Activated CD4-positive, alpha-beta T cell treated with anti-CD3 and anti-CD28 coated beads for 36 hours (primary cell): ENCODE results near the gene CUX1. TPM values are rescaled to one million over a fixed set of nuclear protein-coding genes. Genes with fewer than 3 reads are reported as not detected.

Experiments
- ATAC-seq: fragments of 200-7000 bp; cut with Tn5 transposase; one replicate; pipeline ENCODE4 v1.10.0; 2021; ENCODE audit warnings: mild to moderate bottlenecking, moderate library complexity
- CTCF ChIA-PET: fragments of 350-600 bp; sonication (Branson Sonifier 250); formaldehyde crosslinking; loops from one replicate; lab custom pipeline; 2021; ENCODE audit warnings: antibody characterized with exemption; lab: Charles Lee
- POLR2A ChIA-PET: fragments of 350-600 bp; sonication (Branson Sonifier 250); formaldehyde crosslinking; loops from one replicate; lab custom pipeline; 2021; ENCODE audit warnings: antibody characterized with exemption, inconsistent platforms; lab: Charles Lee
- DNase-seq: peaks from one replicate; pipeline ENCODE4 v3.0.0-alpha.2; 2020
- H3K27ac Mint-ChIP-seq: one replicate; pipeline ENCODE4 v1.8.0; 2021; ENCODE audit warnings: mixed read lengths
- H3K27me3 Mint-ChIP-seq: one replicate; pipeline ENCODE4 v1.8.0; 2021; ENCODE audit warnings: mixed read lengths
- H3K36me3 Mint-ChIP-seq: one replicate; pipeline ENCODE4 v1.8.0; 2021; ENCODE audit warnings: low read depth, mixed read lengths
- H3K4me1 Mint-ChIP-seq: one replicate; pipeline ENCODE4 v1.8.0; 2021; ENCODE audit warnings: mixed read lengths
- H3K4me3 Mint-ChIP-seq: one replicate; pipeline ENCODE4 v1.8.0; 2021; ENCODE audit warnings: mild to moderate bottlenecking, moderate library complexity, mixed read lengths
- H3K9me3 Mint-ChIP-seq: one replicate; pipeline ENCODE4 v1.8.0; 2021; ENCODE audit warnings: low read depth, mixed read lengths
- intact Hi-C, 2 experiments: fragments of 100-400 bp; cut with DNase I in 1 of 2; cut with micrococcal nuclease in 1 of 2; formaldehyde crosslinking; loops; one replicate each; pipeline versions ENCODE4 v1.14.2 to v1.15.1; 2022 to 2024; cut with DNase I, micrococcal nuclease
- total RNA-seq, 2 experiments: library from RNA; stranded (reverse); gene quantifications; one replicate each; pipeline ENCODE4 v1.2.3, GENCODE V29; 2021

Gene CUX1
- total RNA-seq, 2 experiments from 2014 or later = 21.6 to 23.5 TPM

GRCh38 chr7:102075553-102076135 lies 258.2 kb downstream of the CUX1 start:
- ATAC-seq = no peak
- Mint-ChIP-seq H3K9me3 (peaks cover under 1% of the 10 kb centered on the region), H3K4me3 (no peak overlapping the region), H3K27ac (no peak overlapping the region), H3K27me3 (no peaks in the 10 kb centered on the region), H3K4me1 (no peaks in the 10 kb centered on the region), H3K36me3 (peaks cover 31% of the 10 kb centered on the region)
- intact Hi-C loops = no loop called here
- no peak for DNase-seq
- ChIA-PET CTCF (no interaction called here), POLR2A (no interaction called here)

DNA sequence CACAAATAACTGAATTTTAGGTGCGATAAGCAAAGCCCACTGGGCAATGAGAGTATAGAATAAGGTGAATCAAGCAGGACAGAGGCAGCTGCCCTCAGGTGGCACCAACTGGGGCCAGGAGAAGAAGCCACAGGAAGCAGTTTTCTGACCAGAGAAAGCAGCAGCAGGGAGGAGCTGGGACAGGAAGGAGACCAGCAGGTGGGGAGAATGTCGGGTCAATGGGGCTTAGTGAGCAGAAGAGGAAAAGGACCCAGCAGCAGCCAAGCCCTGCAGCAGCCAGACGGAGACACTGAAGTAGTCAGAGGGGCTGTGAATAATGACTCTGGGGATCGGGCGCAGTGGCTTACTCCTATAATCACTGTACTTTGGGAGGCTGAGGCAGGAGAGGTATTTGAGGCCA lies 259.7 kb downstream of the CUX1 start:
- Mint-ChIP-seq H3K4me3 (no peak overlapping the region), H3K27ac (no peak overlapping the region), H3K9me3 (peaks cover 6% of the 10 kb centered on the region), H3K4me1 (no peaks in the 10 kb centered on the region), H3K36me3 (peaks cover 33% of the 10 kb centered on the region), H3K27me3 (no peaks in the 10 kb centered on the region)
- intact Hi-C loops = no loop called here
- POLR2A ChIA-PET = no interaction called here
- CTCF ChIA-PET = no interaction called here
- no peak for ATAC-seq
- DNase-seq = no peak

DNA sequence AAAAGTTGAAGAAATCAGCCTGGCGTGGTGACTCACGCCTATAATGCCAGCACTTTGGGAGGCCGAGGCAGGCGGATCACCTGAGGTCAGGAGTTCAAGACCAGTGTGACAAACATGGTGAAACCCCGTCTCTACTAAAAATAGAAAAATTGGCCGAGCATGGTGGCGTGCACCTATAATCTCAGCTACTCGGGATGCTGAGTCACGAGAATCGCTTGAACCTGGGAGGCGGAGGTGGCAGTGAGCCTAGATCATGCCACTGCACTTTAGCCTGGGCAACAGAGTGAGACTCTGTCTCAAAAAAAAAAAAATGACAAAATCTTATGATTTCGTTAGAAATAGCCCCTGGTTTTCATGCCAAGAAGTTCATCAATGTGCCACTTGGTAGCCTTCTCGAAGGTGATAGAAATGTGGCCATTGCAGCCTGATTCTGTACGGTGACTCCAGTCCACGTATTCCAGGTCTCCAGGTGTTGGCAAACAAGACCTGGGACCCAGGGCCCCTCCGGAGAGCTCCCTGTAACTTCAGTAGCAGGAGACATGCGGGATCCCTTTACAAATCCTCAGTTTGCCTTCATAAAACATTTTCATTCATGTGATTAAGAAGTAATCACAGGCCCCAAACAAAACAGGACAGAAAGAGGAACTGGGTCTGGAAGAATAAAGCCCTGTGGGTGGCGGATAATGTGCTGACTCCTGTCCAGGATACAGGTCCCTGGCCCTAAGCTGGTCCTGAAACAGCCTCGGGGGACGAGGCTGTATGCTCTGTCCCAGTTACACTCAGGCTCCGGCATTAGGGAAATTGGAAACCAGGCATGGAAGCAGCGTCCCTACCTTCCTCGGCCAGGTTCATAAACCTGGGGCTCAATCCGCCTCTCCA lies 262.0 kb downstream of the CUX1 start:
- Mint-ChIP-seq H3K4me1 (no peaks in the 10 kb centered on the region), H3K27me3 (no peaks in the 10 kb centered on the region), H3K9me3 (peaks cover 9% of the 10 kb centered on the region), H3K36me3 (peaks cover 39% of the 10 kb centered on the region), H3K4me3 (no peak overlapping the region), H3K27ac (no peak overlapping the region)
- no peak for ATAC-seq
- CTCF ChIA-PET = interaction anchor here (0.6 kb wide), 1 partner anchor 180 kb away, joined by 3 read pairs; no protein-coding TSS in a partner anchor
- POLR2A ChIA-PET = interaction anchor here (0.6 kb wide), 1 partner anchor 165 kb away, joined by 3 read pairs; no protein-coding TSS in a partner anchor
- no peak for DNase-seq
- intact Hi-C loops = no loop called here

- intact Hi-C loops = no loop called here
- ATAC-seq (no peak), DNase-seq (no peak)
- no peak overlapping the region for H3K4me3 Mint-ChIP-seq
- no peak overlapping the region for H3K27ac Mint-ChIP-seq
- H3K4me1 Mint-ChIP-seq = no peaks in the 10 kb centered on the region
- no peaks in the 10 kb centered on the region for H3K27me3 Mint-ChIP-seq
- peaks cover 9% of the 10 kb centered on the region for H3K9me3 Mint-ChIP-seq
- POLR2A ChIA-PET = no interaction called here
- H3K36me3 Mint-ChIP-seq = peaks cover 44% of the 10 kb centered on the region
- CTCF ChIA-PET = no interaction called here
Observed at GRCh38 chr7:102080019-102080433, 262.6 kb downstream of the CUX1 start.

DNA sequence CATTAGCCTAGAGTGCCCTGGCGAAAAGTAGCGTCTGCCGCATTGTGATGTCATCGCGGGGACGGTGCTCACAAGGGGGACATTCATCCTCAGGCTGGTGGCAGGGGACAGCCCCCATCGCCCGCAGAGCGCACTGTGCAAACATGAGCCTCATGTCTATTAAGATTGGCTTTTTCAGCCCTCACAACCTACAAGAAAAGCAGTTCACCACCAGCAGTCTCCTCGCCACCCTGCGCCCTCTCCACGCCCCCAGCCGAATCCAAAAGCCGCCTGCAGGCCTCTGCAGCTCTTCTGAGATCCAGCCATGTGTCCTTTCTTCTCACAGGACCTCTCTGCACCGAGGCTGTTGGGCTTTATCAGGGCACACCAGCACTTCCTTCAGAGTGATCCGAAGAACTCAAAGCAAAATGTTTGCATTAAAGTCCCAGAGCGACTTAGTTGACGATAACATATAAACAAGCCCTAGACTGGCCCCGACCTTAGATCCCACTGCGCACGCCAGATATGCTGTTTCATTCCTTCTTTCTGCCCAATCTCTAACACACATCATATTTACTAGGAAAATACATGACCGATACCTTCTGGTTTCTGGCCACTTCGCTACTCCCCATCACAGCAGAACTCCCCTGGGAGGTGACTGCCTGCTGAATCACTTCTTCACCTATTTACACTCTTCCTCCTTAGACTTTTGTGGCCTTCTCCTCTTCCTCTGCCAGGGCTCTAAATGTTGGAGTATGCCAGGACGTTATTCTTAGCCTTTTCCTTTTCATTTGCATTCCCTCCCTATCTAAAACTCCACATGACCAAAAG lies 263.2 kb downstream of the CUX1 start:
- ATAC-seq (no peak), DNase-seq (no peak)
- Mint-ChIP-seq H3K4me3 (no peak overlapping the region), H3K27me3 (no peaks in the 10 kb centered on the region), H3K4me1 (no peaks in the 10 kb centered on the region), H3K36me3 (peaks cover 48% of the 10 kb centered on the region), H3K9me3 (peaks cover 13% of the 10 kb centered on the region), H3K27ac (no peak overlapping the region)
- intact Hi-C loops = no loop called here
- POLR2A ChIA-PET = no interaction called here
- CTCF ChIA-PET = no interaction called here

GRCh38 chr7:102081244-102081627 lies 263.8 kb downstream of the CUX1 start:
- CTCF ChIA-PET = no interaction called here
- no peak overlapping the region for H3K27ac Mint-ChIP-seq
- peaks cover 51% of the 10 kb centered on the region for H3K36me3 Mint-ChIP-seq
- POLR2A ChIA-PET = no interaction called here
- H3K4me1 Mint-ChIP-seq = no peaks in the 10 kb centered on the region
- DNase-seq (no peak), ATAC-seq (no peak)
- no peak overlapping the region for H3K4me3 Mint-ChIP-seq
- peaks cover 15% of the 10 kb centered on the region for H3K9me3 Mint-ChIP-seq
- intact Hi-C loops = no loop called here
- no peaks in the 10 kb centered on the region for H3K27me3 Mint-ChIP-seq

- intact Hi-C loops = no loop called here
- CTCF ChIA-PET = no interaction called here
- Mint-ChIP-seq H3K27me3 (no peaks in the 10 kb centered on the region), H3K36me3 (peaks cover 50% of the 10 kb centered on the region), H3K27ac (no peak overlapping the region), H3K4me3 (no peak overlapping the region), H3K4me1 (no peaks in the 10 kb centered on the region), H3K9me3 (peaks cover 16% of the 10 kb centered on the region)
- POLR2A ChIA-PET = interaction anchor here (0.8 kb wide), 1 partner anchor 706 kb away, joined by 9 read pairs; no protein-coding TSS in a partner anchor
- DNase-seq = no peak
- no peak for ATAC-seq
Observed at GRCh38 chr7:102082693-102083368, 265.4 kb downstream of the CUX1 start.

DNA sequence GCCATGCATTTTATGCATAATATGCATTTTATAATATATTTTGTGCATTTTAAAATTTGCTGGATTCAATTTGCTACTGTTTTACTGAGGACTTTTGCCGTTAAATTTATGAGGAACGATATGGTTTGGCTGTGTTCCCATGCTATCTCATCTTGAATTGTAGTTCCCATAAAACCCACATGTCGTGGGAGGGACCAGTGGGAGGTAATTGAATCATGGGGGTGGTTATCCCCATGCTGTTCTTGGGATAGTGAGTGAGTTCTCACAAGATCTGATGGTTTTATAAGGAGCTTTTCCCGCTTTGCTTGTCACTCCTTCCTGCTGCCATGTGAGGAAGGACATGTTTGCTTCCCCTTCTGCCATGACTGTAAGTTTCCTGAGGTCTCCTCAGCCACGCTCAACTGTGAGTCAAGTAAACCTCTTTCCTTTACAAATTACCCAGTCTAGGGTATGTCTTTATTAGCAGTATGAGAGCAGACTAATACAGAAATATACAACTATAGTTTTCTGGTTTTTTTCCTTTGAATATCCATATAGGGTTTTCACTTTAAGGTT lies 267.9 kb downstream of the CUX1 start:
- no peaks in the 10 kb centered on the region for H3K27me3 Mint-ChIP-seq
- H3K36me3 Mint-ChIP-seq = peaks cover 50% of the 10 kb centered on the region
- ATAC-seq (no peak), DNase-seq (no peak)
- no peak overlapping the region for H3K27ac Mint-ChIP-seq
- H3K9me3 Mint-ChIP-seq = peaks cover 26% of the 10 kb centered on the region
- no peaks in the 10 kb centered on the region for H3K4me1 Mint-ChIP-seq
- intact Hi-C loops = no loop called here
- H3K4me3 Mint-ChIP-seq = no peak overlapping the region
- ChIA-PET POLR2A (interaction anchor here (0.6 kb wide), 1 partner anchor 27 kb away, joined by 3 read pairs; no protein-coding TSS in a partner anchor), CTCF (no interaction called here)

DNA sequence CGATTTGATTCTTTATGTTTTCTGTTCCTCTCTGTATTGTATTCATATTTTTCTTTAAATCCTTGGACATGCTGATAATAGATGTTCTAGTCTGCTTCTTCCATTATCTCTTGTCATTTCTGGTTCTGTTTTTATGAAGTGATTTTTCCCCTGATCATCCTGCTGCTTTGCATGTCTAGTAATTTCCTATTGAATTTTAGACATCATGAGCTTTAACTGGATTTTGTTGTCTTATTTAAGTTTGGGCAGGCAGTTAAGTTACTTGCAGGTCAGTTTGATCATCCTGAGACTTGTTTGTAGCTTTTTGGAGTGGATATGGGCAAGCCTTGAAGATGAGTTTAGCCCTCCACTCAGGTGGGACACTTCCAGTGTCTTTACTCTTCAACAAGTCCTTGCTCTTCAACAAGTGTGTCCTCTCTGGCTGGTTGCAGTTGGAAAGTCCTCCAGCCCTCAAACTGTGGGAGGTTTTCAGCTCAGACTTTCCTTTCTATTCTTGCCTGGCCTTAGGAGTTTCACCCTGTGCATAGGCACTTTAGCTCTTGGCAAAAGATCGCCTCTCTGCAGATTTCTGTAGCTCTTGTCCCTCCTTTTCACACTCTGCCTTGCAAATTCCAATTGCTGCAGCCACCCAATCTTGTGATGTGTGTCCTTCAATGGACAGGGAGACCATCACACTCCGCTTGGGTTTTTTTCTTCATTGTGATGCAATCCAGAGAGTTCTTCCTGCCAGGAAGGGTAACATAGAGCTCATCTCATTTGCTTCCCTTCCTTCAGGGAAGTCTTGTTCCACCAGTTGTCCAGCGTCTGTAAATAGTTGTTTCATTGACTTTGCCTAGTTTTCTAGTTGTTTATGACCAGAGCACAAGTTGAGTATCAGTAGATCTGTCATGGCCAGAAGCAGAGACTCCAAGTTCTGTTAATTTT lies 272.0 kb downstream of the CUX1 start:
- intact Hi-C loops = no loop called here
- Mint-ChIP-seq H3K27ac (no peak overlapping the region), H3K4me1 (no peaks in the 10 kb centered on the region), H3K27me3 (no peaks in the 10 kb centered on the region), H3K4me3 (no peak overlapping the region), H3K9me3 (peaks cover 17% of the 10 kb centered on the region), H3K36me3 (peaks cover 24% of the 10 kb centered on the region)
- DNase-seq = no peak
- POLR2A ChIA-PET = no interaction called here
- CTCF ChIA-PET = no interaction called here
- no peak for ATAC-seq

DNA sequence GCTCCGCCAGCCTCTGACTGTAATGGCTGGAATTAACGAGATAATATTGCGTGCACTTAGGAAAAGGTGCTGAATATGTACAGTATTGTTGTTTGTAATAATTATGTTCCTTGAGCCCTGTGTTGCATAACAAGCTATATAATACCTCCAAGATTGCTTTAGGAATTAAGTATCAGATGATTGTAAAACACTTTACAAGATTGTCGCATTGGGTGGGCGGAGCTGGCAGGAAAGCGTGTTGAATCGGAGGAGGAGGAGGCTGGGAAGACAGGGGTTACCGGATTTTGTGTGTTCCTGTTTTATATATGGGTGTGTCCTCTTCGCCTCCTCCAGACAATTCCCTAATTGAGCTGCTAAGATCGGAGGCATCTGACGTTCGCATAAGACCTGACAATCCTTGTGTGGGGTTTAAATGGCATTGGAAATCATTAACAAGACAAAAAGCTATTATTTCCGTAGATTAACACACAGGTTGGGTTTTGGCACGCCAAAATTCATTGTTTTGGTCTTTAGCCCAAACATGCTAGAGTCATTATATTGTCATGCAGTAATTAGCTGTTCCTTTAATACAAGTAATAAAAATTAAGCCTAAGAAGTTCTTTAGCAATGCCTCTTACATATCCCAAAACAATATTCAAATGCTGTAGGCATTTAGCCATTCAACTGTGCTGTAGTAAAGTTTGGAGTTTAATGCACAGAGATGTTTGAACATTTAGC lies 276.3 kb downstream of the CUX1 start:
- DNase-seq = no peak
- no peaks in the 10 kb centered on the region for H3K27me3 Mint-ChIP-seq
- no peak overlapping the region for H3K27ac Mint-ChIP-seq
- ATAC-seq = no peak
- H3K4me3 Mint-ChIP-seq = no peak overlapping the region
- ChIA-PET CTCF (interaction anchor here (0.5 to 0.8 kb wide), 2 partner anchors 34 to 253 kb away, joined by 3 read pairs; no protein-coding TSS in a partner anchor), POLR2A (no interaction called here)
- no peaks in the 10 kb centered on the region for H3K4me1 Mint-ChIP-seq
- peaks cover 7% of the 10 kb centered on the region for H3K36me3 Mint-ChIP-seq
- peaks cover 9% of the 10 kb centered on the region for H3K9me3 Mint-ChIP-seq
- intact Hi-C loops = no loop called here
